KMS-11 (cell line): ENCODE data around the gene CEP120.

Source experiments
- H2AFZ ChIP-seq: fragments of 200-600 bp; sonication (generic); 2 replicates; pipeline ENCODE4 v1.6.1; 2016; ENCODE audit warnings: antibody characterized with exemption, mixed run types, low read depth
- H3K27ac ChIP-seq: fragments of 200-600 bp; sonication (generic); 2 replicates; pipeline ENCODE4 v1.6.1; 2016; ENCODE audit warnings: mild to moderate bottlenecking, mixed run types
- H3K27me3 ChIP-seq: fragments of 200-600 bp; sonication (generic); 2 replicates; pipeline ENCODE4 v1.6.1; 2017; ENCODE audit warnings: mild to moderate bottlenecking, low read depth, mixed run types, moderate library complexity; ENCODE audit not compliant: insufficient read depth
- H3K36me3 ChIP-seq: fragments of 200-600 bp; sonication (generic); 2 replicates; pipeline ENCODE4 v1.6.1; 2017; ENCODE audit warnings: mild to moderate bottlenecking, mixed run types; ENCODE audit not compliant: insufficient read depth
- H3K4me1 ChIP-seq: fragments of 200-600 bp; sonication (generic); 2 replicates; pipeline ENCODE4 v1.6.1; 2016; ENCODE audit warnings: mild to moderate bottlenecking, low read depth, mixed run types; ENCODE audit not compliant: poor library complexity, severe bottlenecking
- H3K4me2 ChIP-seq: fragments of 200-600 bp; sonication (generic); 2 replicates; pipeline ENCODE4 v1.7.0; 2016; ENCODE audit warnings: mild to moderate bottlenecking, mixed run types
- H3K4me3 ChIP-seq: fragments of 200-600 bp; sonication (generic); IDR thresholded peaks from 2 replicates; pipeline ENCODE4 v1.6.1; 2017; ENCODE audit warnings: low read depth, low read length, mixed read lengths; ENCODE audit not compliant: insufficient read depth
- H3K79me2 ChIP-seq: fragments of 200-600 bp; sonication (generic); 2 replicates; pipeline ENCODE4 v1.6.1; 2016; ENCODE audit warnings: low read depth, mixed run types; ENCODE audit not compliant: insufficient read depth
- H3K9ac ChIP-seq: fragments of 200-600 bp; sonication (generic); 2 replicates; pipeline ENCODE4 v1.6.1; 2016; ENCODE audit warnings: mild to moderate bottlenecking, mixed run types
- H4K20me1 ChIP-seq: fragments of 200-600 bp; sonication (generic); 2 replicates; pipeline ENCODE4 v1.6.1; 2016; ENCODE audit warnings: mild to moderate bottlenecking, mixed run types; ENCODE audit not compliant: insufficient read depth
- TF ChIP-seq, protein P1 (sequence below): fragments of 200-600 bp; sonication (generic); conservative IDR thresholded peaks from 2 replicates; pipeline ENCODE4 v1.6.1; 2017; ENCODE audit warnings: low read depth, mild to moderate bottlenecking, antibody characterized with exemption, low read length, moderate library complexity, mixed read lengths

Gene CEP120

DNA sequence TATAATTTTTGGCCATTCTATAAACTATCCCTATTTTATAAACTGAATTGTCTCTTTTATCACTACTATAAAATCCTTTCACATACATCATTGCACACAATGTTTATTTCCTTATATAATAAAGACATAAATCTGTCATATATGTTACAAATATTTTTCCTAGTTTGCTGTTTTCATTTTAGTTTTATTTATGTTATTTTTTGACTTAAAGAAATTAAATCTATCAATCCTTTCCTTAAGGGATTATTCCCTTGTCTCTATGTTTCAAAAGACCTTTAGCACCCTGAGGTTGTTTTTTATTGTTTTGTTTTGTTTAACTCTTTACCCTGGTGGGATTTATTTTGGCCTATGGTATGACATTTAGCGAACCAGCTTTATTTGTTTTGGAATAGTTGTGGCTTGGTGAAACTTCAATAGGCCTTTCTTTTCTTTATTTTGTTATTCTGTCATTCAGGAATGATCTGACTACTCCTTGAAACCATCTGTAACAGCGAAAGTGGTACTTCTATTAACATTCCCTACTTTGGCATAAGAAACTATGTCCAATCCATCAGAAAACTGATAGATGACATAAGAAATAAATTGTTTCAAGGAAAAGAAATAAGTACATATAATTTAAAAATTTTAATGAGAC is 125.9 kb downstream of the CEP120 start:
- no peaks in the 10 kb centered on the region for H3K79me2 ChIP-seq
- TF ChIP-seq, protein P1, sequence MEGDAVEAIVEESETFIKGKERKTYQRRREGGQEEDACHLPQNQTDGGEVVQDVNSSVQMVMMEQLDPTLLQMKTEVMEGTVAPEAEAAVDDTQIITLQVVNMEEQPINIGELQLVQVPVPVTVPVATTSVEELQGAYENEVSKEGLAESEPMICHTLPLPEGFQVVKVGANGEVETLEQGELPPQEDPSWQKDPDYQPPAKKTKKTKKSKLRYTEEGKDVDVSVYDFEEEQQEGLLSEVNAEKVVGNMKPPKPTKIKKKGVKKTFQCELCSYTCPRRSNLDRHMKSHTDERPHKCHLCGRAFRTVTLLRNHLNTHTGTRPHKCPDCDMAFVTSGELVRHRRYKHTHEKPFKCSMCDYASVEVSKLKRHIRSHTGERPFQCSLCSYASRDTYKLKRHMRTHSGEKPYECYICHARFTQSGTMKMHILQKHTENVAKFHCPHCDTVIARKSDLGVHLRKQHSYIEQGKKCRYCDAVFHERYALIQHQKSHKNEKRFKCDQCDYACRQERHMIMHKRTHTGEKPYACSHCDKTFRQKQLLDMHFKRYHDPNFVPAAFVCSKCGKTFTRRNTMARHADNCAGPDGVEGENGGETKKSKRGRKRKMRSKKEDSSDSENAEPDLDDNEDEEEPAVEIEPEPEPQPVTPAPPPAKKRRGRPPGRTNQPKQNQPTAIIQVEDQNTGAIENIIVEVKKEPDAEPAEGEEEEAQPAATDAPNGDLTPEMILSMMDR: no peak

More for the DNA sequence above, 125.9 kb downstream of the CEP120 start:
- H2AFZ ChIP-seq: no peak overlapping the region
- no peaks in the 10 kb centered on the region for H4K20me1 ChIP-seq
- H3K4me1 ChIP-seq: peaks cover 21% of the 10 kb centered on the region
- no peak overlapping the region for H3K27ac ChIP-seq
- H3K27me3 ChIP-seq: no peaks in the 10 kb centered on the region
- no peaks in the 10 kb centered on the region for H3K36me3 ChIP-seq
- H3K4me3 ChIP-seq: no peak overlapping the region
- H3K9ac ChIP-seq: no peak overlapping the region
- no peak overlapping the region for H3K4me2 ChIP-seq
